ENCODE results near the gene SC5D. TPM values are rescaled to one million over a fixed set of nuclear protein-coding genes. Genes with fewer than 3 reads are reported as not detected.
A peak's percentile ranks its signal among the peaks of the same experiment; 100 is the strongest.

The SC5D gene
- total and polyA plus RNA-seq, 11 donors, result 16.9 to 28.9 (median 19.0) TPM

GRCh38 chr11:121330614-121331435, 38.3 kb downstream of the SC5D start:
- Histone ChIP-seq H3K27me3 (peaks cover 0 to 19% (median 0%) of the 10 kb centered on the region in 9 donors), H3K4me1 (peaks cover 0 to 4% (median 0%) of the 10 kb centered on the region in 12 donors), H3K36me3 (no peaks in the 10 kb centered on the region), H3K27ac (no peak overlapping the region), H3K4me3 (no peak overlapping the region), H3K9me3 (no peaks in the 10 kb centered on the region)
- TF ChIP-seq POLR2A (IDR thresholded peaks at IDR 0.05), result no peak
- peak in 1 of 5 donors; percentile 37 for DNase-seq
- intact Hi-C loops (cut with DNase I), result loop anchor here in 2 of 10 donors (10.0 kb wide), 2 partner anchors 84 to 124 kb away; partner anchors contain the start of genes SORL1 (in 1 of the 2) and SORL1-AS1 (in 1 of the 2)
- WGBS, 4 donors, result 44 to 48% (median 46%) methylated on average over 19 of the region's 19 CpGs
- peak; percentile 84 to 97 (median 92) for ATAC-seq

- WGBS, 4 donors, result 67 to 77% (median 74%) methylated on average over 7 of the region's 7 CpGs
- DNase-seq, result no peak
- intact Hi-C loops (cut with DNase I), result loop anchor here in 2 of 10 donors (10.0 kb wide), 2 partner anchors 80 to 120 kb away; partner anchors contain the start of genes SORL1 (in 1 of the 2) and SORL1-AS1 (in 1 of the 2)
- ATAC-seq, result no peak
- Histone ChIP-seq H3K9me3 (no peaks in the 10 kb centered on the region), H3K27ac (no peak overlapping the region), H3K4me3 (no peak overlapping the region), H3K36me3 (no peaks in the 10 kb centered on the region), H3K27me3 (peaks cover 0 to 5% (median 0%) of the 10 kb centered on the region in 9 donors), H3K4me1 (peaks cover 0 to 35% (median 5%) of the 10 kb centered on the region in 12 donors)
- TF ChIP-seq POLR2A (IDR thresholded peaks at IDR 0.05) (no peak), CTCF (IDR thresholded peaks at IDR 0.05) (peak in 2 of 12 donors; percentile 7 to 17)
These were observed 42.6 kb downstream of the SC5D start for GRCh38 chr11:121334973-121335710.

- WGBS, 4 donors, result 82 to 88% (median 83%) methylated on average over 6 of the region's 6 CpGs
- no peak for DNase-seq
- no peak for ATAC-seq
- Histone ChIP-seq H3K9me3 (no peaks in the 10 kb centered on the region), H3K27me3 (no peaks in the 10 kb centered on the region), H3K36me3 (no peaks in the 10 kb centered on the region), H3K4me3 (no peak overlapping the region), H3K4me1 (peaks cover 0 to 41% (median 5%) of the 10 kb centered on the region in 12 donors), H3K27ac (no peak overlapping the region)
- intact Hi-C loops (cut with DNase I), result loop anchor here in 2 of 10 donors (10.0 kb wide), 2 partner anchors 78 to 118 kb away; partner anchors contain the start of genes SORL1 (in 1 of the 2) and SORL1-AS1 (in 1 of the 2)
- no peak for TF ChIP-seq POLR2A (IDR thresholded peaks at IDR 0.05)
- no peak for TF ChIP-seq CTCF (IDR thresholded peaks at IDR 0.05)
These were observed 43.8 kb downstream of the SC5D start for GRCh38 chr11:121336279-121336937.

GRCh38 chr11:121337078-121337477, 44.5 kb downstream of the SC5D start:
- Histone ChIP-seq H3K27ac (peak overlapping the region in 1 of 12 donors; percentile 80), H3K36me3 (no peaks in the 10 kb centered on the region), H3K4me3 (no peak overlapping the region), H3K4me1 (peaks cover 0 to 41% (median 5%) of the 10 kb centered on the region in 12 donors), H3K27me3 (no peaks in the 10 kb centered on the region), H3K9me3 (no peaks in the 10 kb centered on the region)
- TF ChIP-seq CTCF (IDR thresholded peaks at IDR 0.05) (no peak), POLR2A (IDR thresholded peaks at IDR 0.05) (no peak)
- ATAC-seq (no peak), DNase-seq (no peak)
- 90 to 100% (median 92%) methylated on average over 2 of the region's 2 CpGs for WGBS, 4 donors
- intact Hi-C loops (cut with DNase I), result loop anchor here in 2 of 10 donors (10.0 kb wide), 2 partner anchors 78 to 118 kb away; partner anchors contain the start of genes SORL1 (in 1 of the 2) and SORL1-AS1 (in 1 of the 2)

Data from heart left ventricle (tissue), 16 donors.